Stimulated activated CD4-positive, alpha-beta T cell treated with anti-CD3 and anti-CD28 coated beads, Interleukin-4, amount 100 ng/mL, for 24 hours (primary cell): ENCODE measurements around the gene DCBLD2.

Experiments
- DNase-seq: peaks from one replicate; pipeline ENCODE4 v3.0.0-alpha.2; 2020

DCBLD2 gene

DNA sequence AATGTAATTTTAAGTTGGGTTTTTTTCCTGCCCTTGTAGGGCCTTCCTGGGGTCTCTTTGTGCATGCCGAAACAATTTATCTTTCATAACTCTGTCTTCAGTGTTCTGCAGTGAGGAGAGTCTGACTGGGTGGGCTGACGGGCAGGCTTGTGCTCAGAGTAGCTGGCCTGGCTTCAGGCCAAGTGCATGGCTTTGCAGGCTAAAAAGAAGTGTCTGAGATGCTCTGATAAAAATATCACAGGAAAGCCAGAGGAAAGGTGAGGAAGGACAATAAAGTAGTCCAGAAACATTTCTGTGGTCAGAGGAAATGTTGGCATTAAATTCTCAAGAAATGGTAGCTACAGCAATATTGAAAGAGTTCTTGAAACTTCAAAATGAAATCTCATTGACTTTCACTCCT is 112.8 kb downstream of the DCBLD2 start:
- no peak for DNase-seq

DNA sequence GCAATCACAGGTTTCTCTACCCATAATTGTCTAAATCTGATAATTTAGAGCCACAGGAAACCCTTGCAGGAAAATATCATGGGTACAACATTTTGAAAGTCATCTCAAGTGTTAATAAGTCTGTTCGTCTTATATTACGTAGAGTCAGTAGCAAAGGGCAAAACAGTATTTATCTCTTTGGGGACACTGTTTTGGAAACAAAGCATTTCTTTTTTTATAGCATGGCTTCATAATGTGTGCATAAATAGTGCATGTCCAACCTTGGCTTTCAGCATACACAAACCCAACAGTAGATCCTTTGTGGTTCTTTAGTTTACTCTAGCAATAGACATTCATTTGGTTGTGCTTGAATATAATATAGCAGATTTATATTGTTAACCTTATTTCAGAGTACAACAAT is 114.3 kb downstream of the DCBLD2 start:
- no peak for DNase-seq

DNA sequence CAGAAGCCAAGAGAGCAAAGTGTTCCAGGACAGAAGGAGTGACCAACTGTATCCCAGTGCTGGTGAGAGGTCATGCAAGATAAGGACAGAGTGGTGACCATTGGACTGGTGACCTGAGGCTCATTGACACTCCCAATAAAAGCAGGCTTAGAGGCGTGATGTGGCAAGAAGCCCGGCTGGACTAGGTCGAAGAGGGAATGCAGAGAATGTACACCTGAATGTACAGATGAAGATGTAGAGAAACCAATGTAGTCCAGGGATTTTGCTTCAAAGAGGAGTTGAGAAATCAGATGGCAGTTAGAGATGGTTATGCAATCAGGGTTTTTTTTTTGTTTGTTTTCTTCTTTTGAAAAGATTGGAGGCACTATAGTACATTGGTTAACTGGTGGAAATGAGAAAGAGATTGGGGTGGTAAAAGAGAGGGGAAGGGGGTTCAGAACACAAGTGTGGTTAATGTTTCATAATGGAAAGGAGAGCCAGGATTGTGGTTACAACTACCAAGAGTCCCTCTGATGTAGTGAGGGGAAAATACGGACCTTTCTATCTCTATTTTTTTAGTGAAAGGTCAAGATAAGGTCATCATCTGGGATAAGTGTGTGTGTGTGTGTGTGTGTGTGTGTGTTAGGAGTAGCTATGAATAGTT is 115.0 kb downstream of the DCBLD2 start:
- no peak for DNase-seq

DNA sequence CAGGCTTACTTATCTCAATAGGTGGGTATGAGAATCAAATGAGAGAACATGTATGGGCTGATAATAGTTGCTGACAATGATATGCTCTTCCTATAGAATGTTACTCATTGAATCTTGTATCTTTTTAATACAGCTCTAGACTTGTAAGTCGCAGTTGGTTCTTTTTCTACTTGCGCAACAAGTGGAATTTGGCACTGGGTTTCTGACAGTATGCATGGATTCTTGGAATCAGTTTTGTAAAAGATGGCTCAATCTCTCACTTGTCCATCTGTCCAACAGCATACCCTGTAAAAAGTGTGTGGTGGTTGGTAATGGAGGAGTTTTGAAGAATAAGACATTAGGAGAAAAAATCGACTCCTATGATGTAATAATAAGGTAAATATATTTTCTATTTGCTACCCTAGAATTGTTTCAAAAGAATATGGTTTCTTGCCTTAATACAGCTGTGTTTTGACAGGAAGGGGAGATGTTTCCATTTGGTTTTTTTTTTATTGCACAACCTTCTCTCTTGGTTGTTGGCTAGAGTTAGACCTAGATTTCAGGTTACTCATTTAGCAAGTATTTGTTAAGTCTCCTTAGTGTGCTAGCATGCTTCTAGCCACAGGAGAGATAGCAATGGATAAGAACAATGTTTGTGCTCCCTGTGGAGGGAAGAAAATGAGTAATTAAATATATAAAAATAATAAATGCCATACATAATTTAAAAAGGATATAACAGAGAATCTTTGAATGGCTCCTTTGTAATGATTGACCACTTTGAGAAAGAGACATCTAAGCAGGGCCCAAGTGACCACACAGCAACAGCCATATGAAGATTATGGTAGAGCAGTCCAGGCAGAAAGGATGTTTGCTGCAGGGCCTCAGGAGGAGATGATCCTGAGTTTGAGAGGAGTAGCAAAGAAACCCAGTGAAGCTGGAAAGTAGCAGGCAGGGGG is 116.6 kb downstream of the DCBLD2 start:
- DNase-seq, result no peak

DNA sequence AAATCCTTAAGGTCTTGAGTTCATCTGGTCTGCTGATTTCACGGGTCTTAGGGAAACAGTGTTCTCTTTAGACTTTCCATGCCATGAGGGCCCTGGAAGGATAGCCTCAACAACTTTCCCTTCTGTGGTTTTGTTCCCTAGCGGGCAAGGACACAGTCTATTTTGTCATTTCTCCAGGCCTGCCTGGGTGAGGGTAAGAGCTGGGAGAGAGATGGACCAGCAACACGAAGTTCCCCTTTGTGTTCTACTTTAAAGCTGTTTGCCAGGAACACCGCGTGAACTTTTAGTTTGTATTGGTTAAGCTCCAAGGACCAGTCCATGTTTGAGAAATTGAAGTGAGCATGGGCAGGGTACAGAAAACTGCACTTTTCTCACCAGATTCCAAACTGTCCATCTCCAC is 117.5 kb downstream of the DCBLD2 start:
- DNase-seq, result no peak

DNA sequence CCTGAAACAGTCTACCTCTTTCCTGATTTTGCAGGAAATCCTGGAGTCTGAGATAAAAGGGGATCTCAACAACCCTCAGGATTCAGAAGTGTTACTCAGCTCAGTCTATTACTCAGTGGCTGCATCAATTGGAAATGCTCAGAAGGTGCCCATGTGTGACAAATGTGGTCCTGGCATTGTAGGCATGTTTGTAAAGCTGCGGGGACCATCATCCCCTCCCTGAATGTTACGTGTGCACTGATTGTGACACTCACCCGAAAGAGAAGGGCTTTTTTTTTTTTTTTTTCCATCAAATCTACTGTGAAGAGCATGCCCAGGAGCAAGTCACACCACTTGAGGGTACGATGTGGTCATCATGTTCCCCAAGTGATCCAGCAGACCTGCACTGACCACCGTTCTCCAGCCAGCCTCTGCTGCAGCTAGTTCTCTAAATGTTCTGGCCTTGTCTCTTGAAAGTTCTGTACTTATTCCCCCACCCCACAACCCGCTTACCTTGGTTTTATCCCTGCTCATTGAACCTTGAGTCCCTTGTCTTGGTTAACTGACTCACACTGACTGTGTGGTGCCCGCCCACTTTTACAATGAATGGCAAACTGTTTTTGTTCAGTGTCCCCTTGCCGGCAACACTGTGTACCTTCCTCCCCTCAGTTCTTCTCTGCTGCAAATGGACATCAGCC is 118.5 kb downstream of the DCBLD2 start:
- DNase-seq, result no peak

DNA sequence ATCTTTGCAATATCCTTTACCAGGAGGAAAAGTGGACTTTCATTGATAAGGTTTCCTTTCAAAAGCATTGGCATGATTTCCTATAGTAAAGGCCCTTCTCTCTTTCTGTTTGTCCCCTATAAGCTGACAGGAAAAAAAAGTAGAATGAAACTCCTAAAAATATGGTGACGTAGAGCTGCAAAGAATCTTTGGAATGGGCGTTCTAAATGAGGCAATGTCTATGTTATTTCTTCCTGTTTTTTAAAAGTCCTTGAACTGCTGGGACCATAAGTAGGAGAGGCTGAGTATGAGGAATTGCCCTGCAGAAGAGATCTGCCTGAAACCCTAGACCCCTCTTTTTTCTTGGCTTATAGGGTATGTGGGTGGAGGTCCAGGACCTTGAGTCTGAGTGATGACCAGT is 121.2 kb downstream of the DCBLD2 start:
- no peak for DNase-seq

DNA sequence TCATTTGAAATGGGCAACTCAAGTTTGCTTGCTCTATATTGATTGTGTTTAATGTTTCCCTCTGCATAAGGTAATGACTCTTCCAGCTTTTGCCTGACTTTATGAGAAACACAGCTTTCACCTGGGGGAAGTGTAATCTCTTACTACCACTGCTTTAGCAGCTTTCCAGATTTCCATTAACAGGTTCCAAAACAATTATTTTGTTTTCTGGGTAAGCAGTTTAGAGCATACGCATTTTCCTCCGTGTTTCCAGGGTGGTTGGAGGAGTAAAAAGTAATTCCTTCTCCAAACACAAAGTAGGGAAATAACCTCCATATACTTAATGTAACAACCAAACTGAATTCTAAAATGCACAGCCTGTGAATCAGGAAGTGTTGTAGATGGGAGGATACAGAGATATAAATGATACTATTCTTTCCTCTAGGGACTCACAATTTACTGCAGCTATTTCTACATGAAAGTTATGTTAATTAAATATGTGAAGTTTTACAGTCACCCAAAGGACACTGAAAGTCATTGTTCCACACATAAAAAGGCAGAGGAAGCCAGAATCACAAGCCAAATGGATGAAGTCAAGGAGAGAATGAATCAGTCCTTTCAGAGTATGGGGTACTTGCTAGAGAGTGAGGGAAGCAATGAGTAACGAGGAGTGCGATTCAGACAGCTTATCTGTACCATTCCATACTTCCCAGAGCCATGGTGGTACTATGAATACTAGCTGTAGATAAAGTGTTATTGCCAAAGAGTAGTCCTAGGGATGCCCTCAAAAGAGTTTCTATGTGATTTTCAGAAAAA is 121.8 kb downstream of the DCBLD2 start:
- DNase-seq, result no peak

DNA sequence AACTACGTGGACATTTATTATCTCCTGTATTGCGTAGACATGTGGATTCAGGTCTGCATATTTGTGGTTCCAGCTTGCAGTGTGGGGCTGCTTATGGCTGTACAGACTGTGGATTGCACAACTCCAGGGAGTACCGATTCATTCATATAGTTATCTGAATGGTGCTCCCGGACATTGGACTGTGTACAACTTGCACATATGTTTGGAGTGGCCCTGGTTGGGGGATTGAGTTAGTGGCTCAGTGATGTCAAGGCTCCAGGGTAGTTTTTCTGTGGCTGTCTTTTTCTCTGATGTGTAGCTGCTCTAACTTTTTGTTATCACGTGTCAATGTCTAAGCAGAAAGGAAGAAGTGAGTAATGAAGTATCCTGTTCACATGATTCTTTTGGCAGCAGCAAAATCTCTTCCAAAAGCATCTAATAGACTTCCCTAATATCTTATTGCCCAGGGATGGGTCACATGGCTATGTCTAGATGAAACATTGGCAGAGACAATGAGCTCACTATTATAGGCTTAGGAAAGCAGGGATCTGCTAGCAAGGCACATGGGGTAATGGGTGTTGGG is 122.6 kb downstream of the DCBLD2 start:
- DNase-seq, result no peak

DNA sequence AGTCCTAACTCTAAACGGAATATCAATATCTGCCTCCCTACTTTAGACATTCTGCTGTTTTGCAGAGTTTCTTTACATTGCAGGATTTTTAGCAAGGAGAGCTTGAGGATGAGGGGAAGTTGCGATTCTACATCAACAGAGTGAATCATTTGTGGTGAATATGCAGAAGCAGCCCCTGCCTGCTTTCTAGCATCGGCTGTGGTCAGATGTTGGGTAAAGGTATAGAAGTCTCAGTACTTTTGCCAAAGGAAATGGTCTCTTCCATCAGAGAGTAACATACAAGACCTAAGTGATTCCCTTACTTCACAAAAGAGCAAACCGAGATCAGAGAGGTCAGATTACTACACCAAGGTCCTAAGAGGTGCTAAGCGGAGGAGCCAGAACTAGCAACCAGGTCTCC is 123.1 kb downstream of the DCBLD2 start:
- DNase-seq, result no peak

DNA sequence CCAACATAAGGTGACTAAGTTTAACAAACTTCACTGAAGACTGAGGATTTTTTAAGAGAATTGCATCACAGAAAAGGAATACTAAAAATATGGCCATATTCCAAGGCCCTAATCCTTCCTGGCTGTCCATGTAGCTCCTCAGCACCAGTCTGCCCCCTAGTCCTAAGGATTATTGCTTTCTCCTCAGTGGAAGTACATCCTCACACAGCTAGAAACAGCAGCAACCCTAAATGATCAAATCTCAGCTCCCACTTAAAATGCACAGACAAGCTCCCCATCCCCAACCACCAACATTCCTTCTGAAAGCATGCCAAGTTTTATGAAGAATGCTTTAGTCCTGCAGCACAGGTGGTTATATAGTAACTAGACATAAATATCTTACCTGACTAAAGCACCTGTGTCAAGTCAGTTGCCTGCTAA is 123.7 kb downstream of the DCBLD2 start:
- no peak for DNase-seq

DNA sequence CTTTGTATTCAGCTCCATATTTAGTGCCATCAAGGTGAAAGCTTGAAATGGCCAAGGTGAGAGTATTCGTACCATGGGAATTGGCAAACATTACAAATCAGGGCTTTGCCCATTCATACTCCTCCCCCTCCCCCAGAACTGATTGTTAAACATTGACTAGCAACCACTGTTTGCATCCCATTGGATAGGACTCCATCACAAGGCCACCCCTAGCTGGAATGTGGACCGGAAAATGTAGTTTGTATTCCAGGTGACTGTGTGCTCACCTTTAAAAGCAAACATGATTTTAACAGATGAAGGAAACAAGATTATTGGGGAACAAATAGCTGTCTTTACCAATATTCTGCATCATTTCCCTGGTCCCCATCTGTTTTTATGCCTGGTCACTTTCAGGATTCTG is 124.2 kb downstream of the DCBLD2 start:
- no peak for DNase-seq

DNA sequence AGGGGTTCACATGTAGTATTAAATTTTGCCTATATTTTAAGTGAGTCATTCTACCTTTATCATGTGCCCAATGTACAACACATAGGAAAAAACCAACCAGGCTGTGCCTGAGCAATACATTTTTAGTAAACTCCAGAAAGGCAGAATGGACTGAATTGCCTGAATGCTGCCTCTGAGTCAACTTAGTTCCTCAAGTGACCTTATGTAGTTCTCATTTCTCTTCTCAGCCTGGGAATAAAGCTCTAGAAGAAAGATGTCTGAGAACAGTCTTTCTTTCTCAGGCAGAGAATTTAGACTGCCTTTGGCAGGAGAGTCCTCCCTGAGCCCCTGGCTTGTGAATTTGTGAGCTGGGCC is 125.4 kb downstream of the DCBLD2 start:
- no peak for DNase-seq

DNA sequence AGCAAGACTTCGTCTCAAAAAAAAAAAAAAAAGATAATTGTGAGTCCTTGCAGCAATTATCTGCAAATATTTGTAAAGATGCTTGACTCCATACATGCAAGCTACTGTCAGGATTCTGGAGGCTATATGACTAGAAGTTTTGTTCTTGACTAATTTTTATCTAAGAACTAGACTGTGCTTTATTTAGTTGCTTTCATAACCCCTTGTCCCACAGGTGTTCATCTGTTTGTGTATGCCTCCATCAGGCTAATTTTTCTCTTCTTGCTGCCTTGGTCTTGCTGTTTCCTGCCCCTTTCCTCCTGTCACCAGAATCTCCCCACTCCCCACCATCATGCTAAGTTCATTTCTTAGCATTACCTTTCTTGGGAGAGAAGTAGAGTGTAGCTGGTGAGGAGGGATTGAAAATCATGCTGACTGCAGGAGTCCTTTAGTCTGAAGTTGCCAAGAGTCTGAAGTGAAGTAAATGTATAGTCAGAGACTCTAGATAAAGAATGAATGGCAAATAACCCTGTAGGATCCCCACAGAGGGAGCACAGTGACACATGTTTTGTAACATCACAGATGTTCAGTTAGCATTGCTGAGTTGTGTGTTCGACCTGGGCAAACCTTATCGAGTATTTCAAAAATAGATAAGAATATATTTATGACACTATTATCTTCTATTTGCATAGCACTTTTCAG is 125.9 kb downstream of the DCBLD2 start:
- DNase-seq, result no peak

DNA sequence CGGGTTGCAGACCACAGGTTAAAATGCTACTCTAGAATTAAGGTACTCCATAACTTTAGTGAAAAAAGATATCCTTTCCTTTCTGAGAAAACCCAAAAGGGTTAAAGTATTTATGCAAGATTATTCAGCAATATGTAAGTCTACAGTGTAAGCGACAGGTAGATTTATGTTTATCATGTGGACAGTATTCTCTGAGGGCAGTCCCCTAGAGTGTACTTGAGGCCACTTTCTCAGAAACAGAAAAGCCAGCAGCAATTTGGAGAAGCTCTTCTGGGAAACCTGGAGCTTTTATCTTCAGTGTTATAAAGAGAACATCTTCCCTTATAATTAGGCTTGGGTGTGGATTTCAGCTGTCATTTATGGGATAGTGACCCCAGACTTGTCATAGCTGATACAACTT is 129.5 kb downstream of the DCBLD2 start:
- no peak for DNase-seq

DNA sequence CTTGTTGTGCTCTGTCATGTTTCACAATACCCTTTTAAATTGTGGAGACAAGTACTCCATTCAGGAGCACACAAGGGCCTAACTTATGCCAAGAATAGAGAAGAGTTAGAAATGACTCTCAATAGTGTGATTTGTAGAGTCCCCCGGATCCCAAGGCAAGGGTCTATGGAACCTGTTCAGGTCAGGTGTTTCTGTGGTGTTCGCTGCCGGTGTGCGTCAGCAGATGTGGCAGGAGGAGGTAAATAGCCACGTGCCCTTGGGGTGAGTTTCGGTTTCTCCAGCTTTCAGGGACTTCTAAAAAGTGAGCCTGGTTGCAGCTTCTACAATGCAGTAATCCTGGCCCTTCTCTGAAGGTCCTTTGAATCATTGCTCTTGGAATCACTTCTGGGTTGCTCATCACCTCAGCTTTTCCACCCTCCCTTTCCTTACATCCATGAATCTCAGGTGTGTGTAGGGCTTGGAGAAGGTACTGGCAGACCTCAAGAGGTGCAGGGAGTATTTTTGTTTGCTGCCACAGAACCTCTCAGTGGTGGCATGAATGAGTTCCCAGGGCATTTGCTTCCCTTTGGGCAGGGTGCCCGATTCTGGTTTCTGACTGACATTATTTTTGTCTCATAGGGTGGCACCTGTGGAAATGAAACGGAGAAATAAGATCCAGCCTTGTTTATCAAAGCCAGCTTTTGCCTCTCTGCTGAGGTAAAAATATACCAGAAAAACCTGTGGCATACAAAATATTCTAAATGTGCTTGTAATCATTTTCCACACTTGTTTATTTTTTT is 131.0 kb downstream of the DCBLD2 start:
- DNase-seq, result no peak

DNA sequence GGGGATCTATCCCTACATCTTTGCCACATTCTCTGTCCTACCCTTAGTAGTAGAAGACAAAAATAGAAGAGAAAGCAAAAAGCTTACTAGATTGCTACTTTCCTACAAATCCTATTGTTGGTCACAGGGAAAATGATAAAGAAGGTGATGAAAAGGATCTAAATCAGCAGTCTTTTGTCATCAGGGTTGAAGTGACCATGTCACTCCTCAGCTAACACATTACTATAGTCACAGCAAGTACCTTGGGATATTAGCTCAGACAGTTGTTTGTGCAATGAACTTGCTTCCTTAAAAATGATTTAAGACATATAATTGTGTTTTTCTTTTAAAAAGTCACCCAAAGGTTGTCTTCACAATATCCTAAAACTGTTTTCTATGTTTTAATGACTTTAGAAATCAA is 132.0 kb downstream of the DCBLD2 start:
- DNase-seq, result no peak

DNA sequence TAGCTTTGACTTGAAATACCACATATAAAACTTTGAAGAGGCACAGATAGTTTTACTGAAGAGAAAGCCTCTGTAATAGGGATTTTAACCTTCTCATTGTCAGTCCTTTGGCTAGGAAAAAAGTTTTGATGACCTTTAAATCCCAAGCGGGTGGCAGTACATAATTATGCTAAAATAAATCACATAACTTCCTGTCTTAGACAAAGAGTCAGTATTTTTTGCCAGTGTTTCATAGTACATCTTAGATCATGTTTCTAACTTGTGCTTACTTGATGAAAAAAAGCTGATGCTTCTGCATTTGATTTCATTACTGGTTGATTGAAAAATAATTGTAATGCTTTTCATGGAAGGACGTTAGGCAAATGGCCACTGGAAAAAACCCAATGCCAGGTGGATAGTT is 132.5 kb downstream of the DCBLD2 start:
- no peak for DNase-seq

DNA sequence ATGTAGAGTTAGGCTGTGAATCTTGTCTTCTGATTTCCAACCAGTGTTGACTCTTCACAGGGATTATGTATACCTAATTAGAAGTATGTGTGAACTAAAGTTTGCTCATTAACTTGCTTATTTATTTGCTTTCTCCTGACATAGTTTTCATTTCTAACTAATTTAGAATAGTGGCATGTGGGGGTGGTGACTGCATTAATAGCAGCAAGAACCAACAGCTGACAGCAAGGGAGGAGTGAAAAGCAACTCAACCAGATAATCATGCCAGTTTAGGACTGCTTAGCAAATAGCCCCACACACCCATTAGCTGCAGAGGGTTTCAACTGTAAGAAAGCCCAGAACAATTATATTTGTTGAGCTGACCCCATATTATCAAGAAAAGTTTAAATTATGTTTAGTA is 134.6 kb downstream of the DCBLD2 start:
- no peak for DNase-seq

DNA sequence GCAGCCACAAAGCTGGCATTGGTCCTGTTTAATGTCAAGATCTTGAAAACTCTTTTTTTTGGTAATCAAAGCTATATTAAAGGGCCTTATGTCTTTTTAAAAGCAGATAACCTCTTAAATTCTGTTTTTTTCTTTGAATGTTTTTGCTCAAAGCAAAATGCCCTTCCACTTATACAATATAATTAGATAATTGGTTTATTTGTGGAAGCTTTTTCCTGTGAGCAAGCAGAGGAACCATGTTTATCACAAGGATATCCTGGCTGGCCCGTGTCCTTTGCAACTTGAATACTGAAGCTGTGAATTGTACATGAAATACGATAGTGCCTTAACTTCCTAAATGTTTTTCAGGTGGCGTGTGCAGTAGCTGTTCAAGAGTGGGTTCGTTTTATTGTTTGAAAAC is 135.8 kb downstream of the DCBLD2 start:
- no peak for DNase-seq

DNA sequence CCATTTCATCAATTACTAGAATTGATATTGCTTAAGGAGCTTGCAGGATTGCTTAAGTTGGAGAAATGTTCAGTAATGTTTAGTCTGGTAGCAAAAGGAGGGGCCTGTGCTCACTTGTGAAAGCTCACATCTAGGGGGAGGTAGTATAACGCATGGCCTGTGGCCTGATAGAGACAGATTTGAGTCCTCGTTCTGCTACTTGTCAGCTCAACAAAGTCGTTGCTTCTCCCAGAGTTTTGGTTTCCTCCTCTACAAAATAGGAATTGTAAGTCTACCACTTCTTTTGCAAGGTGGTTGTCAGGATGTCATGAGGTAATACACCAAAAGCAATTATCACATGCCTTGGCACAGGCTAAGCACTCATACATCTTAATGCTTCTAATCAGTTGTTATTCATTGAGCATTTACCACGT is 137.0 kb downstream of the DCBLD2 start:
- DNase-seq, result no peak
